NCI-H187 (cell line): ENCODE data around the gene ADARB2.
A peak's percentile ranks its signal among the peaks of the same experiment; 100 is the strongest.

ENCODE experiments used
- DNase-seq, 2 experiments: peaks; one replicate each; lab custom pipeline; 2025; lab: John Stamatoyannopoulos, UW

Gene ADARB2

GRCh38 chr10:1594372-1595241 lies 142.7 kb downstream of the ADARB2 start:
- peak in 1 of 2 experiments; percentile 38 for DNase-seq

- no peak for DNase-seq
Measured at GRCh38 chr10:1591742-1592141, 145.6 kb downstream of the ADARB2 start.

- DNase-seq: no peak
Measured at GRCh38 chr10:1591045-1591444, 146.3 kb downstream of the ADARB2 start.

- no peak for DNase-seq
Measured at GRCh38 chr10:1589257-1589656, 148.1 kb downstream of the ADARB2 start.

GRCh38 chr10:1582739-1583138 lies 154.6 kb downstream of the ADARB2 start:
- DNase-seq: no peak

GRCh38 chr10:1581189-1581588 lies 156.1 kb downstream of the ADARB2 start:
- no peak for DNase-seq

- no peak for DNase-seq
Measured at GRCh38 chr10:1579671-1580070, 157.7 kb downstream of the ADARB2 start.

GRCh38 chr10:1579141-1579491 lies 158.2 kb downstream of the ADARB2 start:
- no peak for DNase-seq

- DNase-seq: no peak
Measured at GRCh38 chr10:1578392-1579140, 158.8 kb downstream of the ADARB2 start.

- DNase-seq: no peak
Measured at GRCh38 chr10:1577945-1578344, 159.4 kb downstream of the ADARB2 start.

- DNase-seq: no peak
Measured at GRCh38 chr10:1577373-1577770, 160.0 kb downstream of the ADARB2 start.

- DNase-seq: no peak
Measured at GRCh38 chr10:1576467-1577372, 160.6 kb downstream of the ADARB2 start.

- DNase-seq: no peak
Measured at GRCh38 chr10:1575481-1576244, 161.7 kb downstream of the ADARB2 start.

- DNase-seq: no peak
Measured at GRCh38 chr10:1574719-1575118, 162.6 kb downstream of the ADARB2 start.

- DNase-seq: no peak
Measured at GRCh38 chr10:1573981-1574380, 163.3 kb downstream of the ADARB2 start.

- no peak for DNase-seq
Measured at GRCh38 chr10:1573334-1573969, 163.9 kb downstream of the ADARB2 start.

- DNase-seq: no peak
Measured at GRCh38 chr10:1572519-1573333, 164.6 kb downstream of the ADARB2 start.

- no peak for DNase-seq
Measured at GRCh38 chr10:1571587-1572237, 165.6 kb downstream of the ADARB2 start.

GRCh38 chr10:1570416-1571051 lies 166.8 kb downstream of the ADARB2 start:
- no peak for DNase-seq
